Measurements from ENCODE around the gene NADK2.

DNA sequence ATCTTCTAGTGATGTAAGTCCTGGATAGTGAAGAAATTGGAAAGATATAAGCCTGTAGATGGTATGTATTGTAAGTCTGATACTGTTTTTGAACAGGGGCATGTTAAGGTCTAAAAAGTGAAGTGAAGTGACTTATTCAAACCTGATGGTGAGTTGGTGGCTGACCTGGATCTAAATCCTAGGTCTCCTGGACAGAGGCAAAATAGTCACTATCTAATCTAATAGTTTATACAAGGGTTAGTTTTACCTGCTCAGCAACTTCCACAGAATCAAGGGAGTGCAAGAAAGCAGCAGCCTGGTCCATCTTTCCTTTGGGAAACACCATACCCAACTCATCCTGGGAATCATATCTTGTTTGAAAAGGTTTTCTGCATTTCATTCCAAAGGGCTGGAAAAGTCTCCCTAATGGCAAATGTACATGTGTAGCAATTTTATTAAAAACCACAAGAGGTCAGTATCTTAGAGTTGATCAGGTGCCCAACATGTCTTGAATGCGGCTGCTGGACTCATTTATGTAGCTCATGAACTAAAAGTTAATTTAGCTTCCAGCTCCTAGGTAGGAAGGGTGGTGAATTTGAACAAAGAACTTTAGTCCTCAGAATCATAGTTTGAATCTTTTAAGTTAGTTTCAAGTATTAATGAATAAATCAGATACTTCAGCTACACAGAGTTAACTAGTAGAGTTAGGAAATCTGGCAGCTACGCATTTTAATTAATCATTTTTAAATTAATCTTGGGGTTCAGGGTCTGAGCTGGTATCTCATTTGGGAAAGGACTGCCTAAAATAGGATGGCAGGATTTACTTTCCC lies 63.8 kb downstream of the NADK2 start:
- TF ChIP-seq POLR2A (IDR thresholded peaks at IDR 0.05): no peak
- TF ChIP-seq, protein P1, sequence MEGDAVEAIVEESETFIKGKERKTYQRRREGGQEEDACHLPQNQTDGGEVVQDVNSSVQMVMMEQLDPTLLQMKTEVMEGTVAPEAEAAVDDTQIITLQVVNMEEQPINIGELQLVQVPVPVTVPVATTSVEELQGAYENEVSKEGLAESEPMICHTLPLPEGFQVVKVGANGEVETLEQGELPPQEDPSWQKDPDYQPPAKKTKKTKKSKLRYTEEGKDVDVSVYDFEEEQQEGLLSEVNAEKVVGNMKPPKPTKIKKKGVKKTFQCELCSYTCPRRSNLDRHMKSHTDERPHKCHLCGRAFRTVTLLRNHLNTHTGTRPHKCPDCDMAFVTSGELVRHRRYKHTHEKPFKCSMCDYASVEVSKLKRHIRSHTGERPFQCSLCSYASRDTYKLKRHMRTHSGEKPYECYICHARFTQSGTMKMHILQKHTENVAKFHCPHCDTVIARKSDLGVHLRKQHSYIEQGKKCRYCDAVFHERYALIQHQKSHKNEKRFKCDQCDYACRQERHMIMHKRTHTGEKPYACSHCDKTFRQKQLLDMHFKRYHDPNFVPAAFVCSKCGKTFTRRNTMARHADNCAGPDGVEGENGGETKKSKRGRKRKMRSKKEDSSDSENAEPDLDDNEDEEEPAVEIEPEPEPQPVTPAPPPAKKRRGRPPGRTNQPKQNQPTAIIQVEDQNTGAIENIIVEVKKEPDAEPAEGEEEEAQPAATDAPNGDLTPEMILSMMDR (IDR thresholded peaks at IDR 0.05): peak; percentile 48 to 68 (median 57)
